RWPE2 (cell line): Measurements from ENCODE around the gene C4orf36.

Experiments used
- ATAC-seq: fragments of 200-7000 bp; cut with Tn5 transposase; 3 replicates; pipeline ENCODE4 v1.9.1; 2021; ENCODE audit warnings: low read depth
- DNase-seq: peaks from one replicate; pipeline ENCODE4 v3.0.0-alpha.2; 2020; ENCODE audit warnings: low spot score
- H3K27ac ChIP-seq: fragments of 450-650 bp; 2 replicates; pipeline ENCODE4 v1.5.1; 2017; ENCODE audit warnings: mild to moderate bottlenecking; ENCODE audit not compliant: poor library complexity, severe bottlenecking
- H3K27me3 ChIP-seq: fragments of 250-450 bp; sonication (Bioruptor Pico); 2 replicates; pipeline ENCODE4 v1.5.1; 2021; ENCODE audit warnings: mild to moderate bottlenecking, moderate library complexity; ENCODE audit not compliant: insufficient read depth, poor library complexity, severe bottlenecking
- H3K36me3 ChIP-seq: fragments of 250-450 bp; sonication (Bioruptor Pico); 2 replicates; pipeline ENCODE4 v1.5.1; 2020; ENCODE audit warnings: low read depth, mild to moderate bottlenecking, moderate library complexity
- H3K4me1 ChIP-seq: fragments of 250-450 bp; sonication (Bioruptor Pico); 2 replicates; pipeline ENCODE4 v1.5.1; 2021; ENCODE audit warnings: mild to moderate bottlenecking, moderate library complexity; ENCODE audit not compliant: insufficient read depth, poor library complexity, severe bottlenecking
- H3K4me3 ChIP-seq: fragments of 250-450 bp; sonication (Bioruptor Pico); 2 replicates; pipeline ENCODE4 v1.5.1; 2021; ENCODE audit warnings: mild to moderate bottlenecking, moderate library complexity; ENCODE audit not compliant: severe bottlenecking
- H3K9me3 ChIP-seq: fragments of 250-450 bp; sonication (Bioruptor Pico); 2 replicates; pipeline ENCODE4 v1.5.1; 2021; ENCODE audit warnings: mild to moderate bottlenecking, moderate library complexity; ENCODE audit not compliant: severe bottlenecking
- CTCF ChIP-seq: fragments of 450-650 bp; IDR thresholded peaks from one replicate; pipeline ENCODE4 v1.5.1; 2017; ENCODE audit warnings: mild to moderate bottlenecking, moderate library complexity; ENCODE audit not compliant: poor library complexity, severe bottlenecking

The C4orf36 gene

GRCh38 chr4:86848136-86848535, 44.1 kb downstream of the C4orf36 start:
- H3K36me3 ChIP-seq: no peaks in the 10 kb centered on the region
- no peak overlapping the region for H3K27ac ChIP-seq
- TF ChIP-seq CTCF: no peak
- DNase-seq: no peak
- H3K4me1 ChIP-seq: peaks cover 6% of the 10 kb centered on the region
- ATAC-seq: no peak
- H3K9me3 ChIP-seq: no peaks in the 10 kb centered on the region
- H3K27me3 ChIP-seq: no peaks in the 10 kb centered on the region
- H3K4me3 ChIP-seq: no peak overlapping the region

GRCh38 chr4:86847571-86847970, 44.7 kb downstream of the C4orf36 start:
- DNase-seq (no peak), ATAC-seq (no peak)
- Histone ChIP-seq H3K9me3 (no peaks in the 10 kb centered on the region), H3K27me3 (no peaks in the 10 kb centered on the region), H3K36me3 (no peaks in the 10 kb centered on the region), H3K4me3 (no peak overlapping the region), H3K27ac (no peak overlapping the region), H3K4me1 (peaks cover 6% of the 10 kb centered on the region)
- no peak for TF ChIP-seq CTCF

- no peak for DNase-seq
- Histone ChIP-seq H3K4me3 (no peak overlapping the region), H3K9me3 (no peaks in the 10 kb centered on the region), H3K27me3 (no peaks in the 10 kb centered on the region), H3K36me3 (no peaks in the 10 kb centered on the region), H3K27ac (no peak overlapping the region), H3K4me1 (peaks cover 9% of the 10 kb centered on the region)
- ATAC-seq: no peak
- TF ChIP-seq CTCF: no peak
Measured at GRCh38 chr4:86846921-86847320, 45.3 kb downstream of the C4orf36 start.

GRCh38 chr4:86845593-86845992, 46.6 kb downstream of the C4orf36 start:
- H3K27me3 ChIP-seq: no peaks in the 10 kb centered on the region
- peak overlapping the region; percentile 57 for H3K27ac ChIP-seq
- no peaks in the 10 kb centered on the region for H3K36me3 ChIP-seq
- TF ChIP-seq CTCF: no peak
- peaks cover 22% of the 10 kb centered on the region for H3K4me1 ChIP-seq
- H3K4me3 ChIP-seq: no peak overlapping the region
- peak; percentile 72 for ATAC-seq
- no peaks in the 10 kb centered on the region for H3K9me3 ChIP-seq
- DNase-seq: no peak

- H3K27ac ChIP-seq: peak overlapping the region; percentile 88
- no peak for TF ChIP-seq CTCF
- H3K36me3 ChIP-seq: no peaks in the 10 kb centered on the region
- H3K4me1 ChIP-seq: peaks cover 26% of the 10 kb centered on the region
- DNase-seq (no peak), ATAC-seq (peak; percentile 84)
- no peaks in the 10 kb centered on the region for H3K9me3 ChIP-seq
- no peak overlapping the region for H3K4me3 ChIP-seq
- no peaks in the 10 kb centered on the region for H3K27me3 ChIP-seq
Measured at GRCh38 chr4:86841309-86841708, 50.9 kb downstream of the C4orf36 start.
